LHCN-M2 (cell line): ENCODE results near the gene RAMP3. TPM values are rescaled to one million over a fixed set of nuclear protein-coding genes. Genes with fewer than 3 reads are reported as not detected.
A peak's percentile ranks its signal among the peaks of the same experiment; 100 is the strongest.
"Not testable (repeated sequence)": the region's sequence is repeated elsewhere in the genome, so short reads cannot be mapped to it uniquely, and the experiment has no call there.

Source experiments
- DNase-seq: peaks from one replicate; pipeline ENCODE4 v3.0.0-alpha.2; 2012; ENCODE audit warnings: low read depth
- total RNA-seq: library from RNA; depleted of rRNA; stranded (reverse); fragments of >200 nt; gene quantifications from 2 replicates; pipeline ENCODE4 v1.2.3, GENCODE V29; 2014

RAMP3 gene
- total RNA-seq, 1 experiment from 2014 or later, result not detected

DNA sequence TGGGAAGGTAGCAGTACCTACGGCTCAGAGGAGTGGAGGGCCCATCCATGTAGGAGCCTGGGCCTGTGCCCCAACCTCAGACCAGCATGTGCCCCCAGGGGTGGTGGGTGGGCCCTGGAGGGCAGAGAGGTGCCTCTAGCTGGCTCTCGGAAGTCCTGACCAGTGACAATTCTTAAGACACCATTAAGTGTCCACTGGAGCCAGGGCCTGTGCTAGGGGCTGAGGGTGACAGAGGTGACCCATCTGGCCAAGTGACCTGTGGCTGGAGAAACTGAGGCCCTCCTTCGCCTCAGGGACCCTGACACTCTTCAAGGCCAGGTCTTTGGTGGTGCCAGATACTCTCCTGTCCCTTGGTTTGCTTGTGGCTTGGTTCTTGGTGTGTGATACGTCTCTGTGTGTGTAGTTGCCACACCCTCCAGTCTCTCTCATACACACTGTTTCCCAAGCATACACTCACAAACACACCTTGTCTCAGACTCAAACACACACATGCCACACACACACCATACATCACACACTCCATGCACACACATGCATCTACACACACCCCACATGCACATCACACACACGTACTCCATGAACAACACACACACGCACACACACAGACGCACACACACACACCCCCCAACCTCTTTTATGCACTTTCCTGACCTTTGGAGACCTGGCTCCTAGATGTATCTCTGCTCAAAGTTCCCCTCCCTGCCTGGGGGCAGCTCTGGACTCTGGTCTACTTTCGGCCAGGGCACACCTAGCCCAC is 897 bp upstream of the RAMP3 start:
- no peak for DNase-seq

DNA sequence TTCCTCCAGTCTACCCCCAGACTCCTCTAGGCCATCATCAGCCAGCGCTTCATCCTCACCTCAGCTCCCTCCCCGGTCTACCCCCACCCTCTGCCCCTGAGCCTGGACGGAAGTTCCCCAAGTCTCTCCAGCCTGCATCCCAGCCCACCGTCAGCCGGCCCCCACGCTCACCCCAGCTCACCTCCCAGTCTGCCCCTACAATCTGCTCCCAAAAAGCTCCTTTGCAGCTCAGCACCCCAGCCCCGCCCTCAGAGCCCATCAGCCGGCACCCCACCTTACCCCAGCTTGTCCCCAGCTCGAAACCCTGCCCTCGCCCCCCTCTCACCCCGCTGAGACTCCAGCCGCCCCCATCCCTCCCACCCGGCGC is 322 bp upstream of the RAMP3 start:
- DNase-seq, result no peak

DNA sequence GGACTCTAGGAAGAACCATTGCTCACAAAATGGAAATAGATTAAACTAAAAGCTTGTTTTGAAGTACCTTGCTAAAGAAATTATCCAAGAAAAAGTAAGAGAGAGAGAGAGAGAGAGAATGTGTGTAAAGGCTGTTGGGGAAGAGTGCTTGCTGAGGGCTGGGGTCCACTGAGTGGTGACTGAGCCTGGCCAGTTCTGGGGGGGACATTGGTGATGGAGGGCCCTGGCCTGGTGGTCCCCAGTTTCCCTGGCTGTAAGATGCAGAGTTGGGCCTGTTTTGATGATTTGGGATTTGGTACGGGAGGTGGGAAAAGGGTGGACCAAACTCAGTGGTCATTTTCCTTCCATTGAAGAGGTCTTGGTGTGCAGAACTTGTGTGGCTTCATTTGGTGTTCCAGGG is 880 bp downstream of the RAMP3 start:
- no peak for DNase-seq

GRCh38 chr7:45159296-45159695 is 1.7 kb downstream of the RAMP3 start:
- DNase-seq, result no peak

DNA sequence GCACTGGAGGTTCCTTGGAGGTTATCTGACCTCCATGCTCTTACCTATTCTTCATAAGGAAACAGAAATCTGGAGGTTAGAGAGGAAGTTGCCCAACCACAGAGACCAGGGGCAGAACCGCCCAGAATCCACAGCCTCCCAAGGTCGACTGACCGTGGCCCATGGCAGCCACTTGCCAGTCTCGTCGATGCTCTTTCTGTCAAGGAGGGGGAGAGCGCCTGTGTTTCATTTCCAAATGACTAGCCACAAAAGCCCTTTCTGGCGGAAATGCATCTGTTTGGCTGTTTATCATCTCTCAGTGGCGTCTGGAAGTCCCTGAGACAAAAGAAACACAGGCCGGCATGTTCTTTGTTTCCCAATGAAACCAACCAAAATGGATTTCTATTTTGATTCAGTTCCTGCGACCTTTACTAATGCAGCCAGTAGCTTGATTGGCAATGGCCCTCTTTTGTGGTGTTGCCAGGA is 2.9 kb downstream of the RAMP3 start:
- peak; percentile 48 for DNase-seq

DNA sequence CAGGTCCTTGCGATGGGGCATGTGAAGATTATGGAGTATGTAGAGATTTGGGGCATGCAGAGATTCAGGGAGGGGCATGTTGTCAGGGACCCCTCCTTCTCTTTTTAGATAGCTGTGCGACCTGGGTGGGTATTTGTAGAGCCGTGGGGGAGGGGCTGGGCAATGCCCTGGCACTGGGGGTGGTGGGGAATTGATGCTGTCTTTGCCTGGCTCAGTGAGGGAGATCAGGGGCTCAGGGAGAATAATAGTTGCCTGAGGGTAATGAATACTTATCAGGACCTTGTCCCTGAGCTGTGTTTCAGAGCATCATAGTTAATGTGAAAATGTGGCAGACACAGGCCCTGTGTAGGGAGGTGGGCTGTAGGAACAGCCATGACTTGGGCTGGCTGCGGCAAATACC is 3.5 kb downstream of the RAMP3 start:
- DNase-seq, result no peak

GRCh38 chr7:45161842-45162241 is 4.3 kb downstream of the RAMP3 start:
- no peak for DNase-seq

DNA sequence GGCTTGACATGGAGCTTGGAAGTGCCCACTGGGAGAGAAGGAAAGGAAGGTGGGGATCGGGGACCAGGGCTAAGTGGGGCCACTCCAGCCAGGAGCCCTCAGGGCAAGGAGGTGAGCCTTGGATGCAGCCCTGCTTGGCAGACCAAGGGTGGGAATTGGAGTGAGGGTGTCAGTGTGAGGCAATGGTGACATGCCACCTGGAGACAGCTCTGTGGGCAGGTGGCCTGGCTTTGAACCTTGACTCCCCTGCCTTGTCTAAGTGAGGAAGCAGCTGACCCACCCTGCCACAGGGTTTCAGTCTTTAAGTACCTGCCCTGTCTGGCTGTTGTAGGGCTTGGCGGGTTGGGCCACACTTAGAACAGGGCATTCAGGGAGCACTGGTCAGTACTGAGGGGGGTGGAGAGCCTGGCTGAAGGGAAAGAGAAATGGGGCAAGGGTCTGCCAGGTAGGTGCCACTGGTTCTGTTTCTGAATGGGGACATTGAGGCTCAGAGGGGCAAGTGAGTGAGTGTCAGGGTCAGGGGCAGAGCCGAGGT is 4.8 kb downstream of the RAMP3 start:
- no peak for DNase-seq

DNA sequence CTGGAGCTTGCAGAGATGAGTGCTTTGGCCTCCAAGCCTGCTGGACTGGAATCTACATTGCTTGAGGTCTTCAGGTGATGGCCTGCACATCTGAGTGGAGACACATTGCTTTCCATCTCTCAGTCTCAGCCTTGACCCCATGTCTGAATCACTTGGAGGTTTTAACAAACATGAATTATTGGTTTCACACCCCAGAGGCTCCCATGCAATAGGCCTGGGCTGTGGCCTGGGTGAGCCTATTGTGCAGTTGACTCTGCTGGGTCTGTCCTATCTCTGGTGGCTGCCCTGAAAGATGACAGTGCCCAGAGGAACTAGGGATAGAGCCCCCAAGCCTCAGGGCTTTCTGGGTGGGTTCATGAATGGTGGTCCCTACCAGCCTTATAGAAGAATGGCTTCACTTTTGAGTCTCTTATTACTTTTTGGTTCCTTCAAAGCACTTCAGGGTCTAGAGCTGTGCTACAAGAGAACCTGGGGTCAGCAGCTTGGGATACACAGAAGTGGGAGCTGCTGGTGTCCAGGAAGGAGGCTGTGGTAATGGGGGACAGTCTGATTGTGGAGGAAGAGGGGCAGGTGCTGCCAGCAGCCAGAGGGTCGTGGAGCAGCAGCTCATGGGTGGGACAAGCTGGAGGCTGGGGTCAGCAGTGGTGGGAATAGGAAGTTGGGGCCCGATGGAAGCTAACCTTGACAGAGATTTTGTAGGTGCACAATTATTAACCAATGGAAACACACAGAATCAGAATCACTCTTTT is 5.5 kb downstream of the RAMP3 start:
- DNase-seq, result no peak

DNA sequence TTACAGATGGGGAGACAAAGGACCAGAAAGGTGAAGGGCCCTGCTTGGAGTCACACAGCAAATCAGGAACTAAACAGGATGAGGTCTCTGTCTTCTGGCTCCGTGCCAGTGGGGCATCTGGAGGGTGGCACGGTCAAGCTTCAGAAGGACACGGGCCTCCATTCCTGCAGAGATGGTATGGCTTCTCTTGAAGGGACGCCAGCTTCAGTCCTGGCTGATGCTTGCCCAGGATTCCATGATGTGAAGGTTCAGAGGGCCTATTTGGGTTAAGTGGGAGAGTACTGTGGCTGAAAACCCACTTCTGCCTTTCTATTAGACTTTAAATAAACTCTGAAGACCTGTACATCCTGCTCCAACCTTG is 6.1 kb downstream of the RAMP3 start:
- no peak for DNase-seq

- DNase-seq, result not testable (repeated sequence)
Measured at GRCh38 chr7:45164271-45164670, 6.7 kb downstream of the RAMP3 start.

DNA sequence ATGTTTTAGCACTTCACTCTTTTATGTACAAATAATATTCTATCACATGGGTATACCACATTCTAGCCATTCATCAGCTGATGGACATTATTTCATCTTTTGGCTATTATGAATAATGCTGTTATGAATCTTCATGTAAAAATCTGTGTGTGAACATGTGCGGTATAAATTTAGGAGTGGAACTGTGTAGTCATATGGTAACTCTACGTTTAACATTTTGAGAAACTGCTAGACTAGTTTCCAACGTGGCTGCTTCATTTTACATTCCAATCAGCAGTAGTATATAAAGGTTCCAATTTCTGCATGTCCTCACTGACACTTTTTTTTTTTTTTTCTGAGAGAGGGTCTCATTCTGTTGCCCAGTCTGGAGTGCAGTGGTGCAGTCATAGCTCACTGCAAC is 8.3 kb downstream of the RAMP3 start:
- no peak for DNase-seq

DNA sequence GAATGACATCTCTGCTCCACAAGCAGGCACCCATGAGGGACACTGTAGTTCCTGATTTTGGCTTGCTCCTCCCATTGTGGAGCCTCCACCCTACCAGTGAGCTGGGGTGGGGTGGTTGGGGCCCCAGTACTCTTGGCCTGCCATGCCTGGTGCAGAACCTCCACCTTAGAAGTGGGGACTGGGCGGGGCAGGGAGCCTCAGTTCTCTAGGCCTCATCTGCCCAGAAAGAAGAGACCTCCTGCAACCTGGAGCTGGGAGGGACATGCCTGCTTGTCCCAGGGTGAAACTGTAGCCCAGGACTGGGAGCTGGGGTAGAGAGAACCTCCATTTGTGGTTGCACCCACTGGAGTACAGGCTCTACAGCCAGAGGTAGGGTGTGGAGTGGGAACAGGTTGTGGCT is 14.4 kb downstream of the RAMP3 start:
- no peak for DNase-seq

GRCh38 chr7:45173596-45174327 is 16.2 kb downstream of the RAMP3 start:
- DNase-seq, result no peak

DNA sequence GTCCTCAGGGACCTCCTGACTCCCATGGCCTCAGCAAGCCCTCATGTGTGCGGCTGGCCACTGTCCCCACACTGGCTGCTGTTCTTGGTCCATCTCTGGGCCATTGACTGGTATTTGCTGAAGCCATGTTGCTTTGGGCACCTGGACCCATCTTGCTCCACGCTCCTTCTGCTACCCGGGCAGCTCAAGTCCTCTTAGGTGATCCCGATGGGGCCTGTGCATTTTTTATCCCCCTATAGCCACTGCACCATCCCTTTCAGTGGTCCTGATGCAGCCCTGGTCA is 16.7 kb downstream of the RAMP3 start:
- DNase-seq, result no peak

DNA sequence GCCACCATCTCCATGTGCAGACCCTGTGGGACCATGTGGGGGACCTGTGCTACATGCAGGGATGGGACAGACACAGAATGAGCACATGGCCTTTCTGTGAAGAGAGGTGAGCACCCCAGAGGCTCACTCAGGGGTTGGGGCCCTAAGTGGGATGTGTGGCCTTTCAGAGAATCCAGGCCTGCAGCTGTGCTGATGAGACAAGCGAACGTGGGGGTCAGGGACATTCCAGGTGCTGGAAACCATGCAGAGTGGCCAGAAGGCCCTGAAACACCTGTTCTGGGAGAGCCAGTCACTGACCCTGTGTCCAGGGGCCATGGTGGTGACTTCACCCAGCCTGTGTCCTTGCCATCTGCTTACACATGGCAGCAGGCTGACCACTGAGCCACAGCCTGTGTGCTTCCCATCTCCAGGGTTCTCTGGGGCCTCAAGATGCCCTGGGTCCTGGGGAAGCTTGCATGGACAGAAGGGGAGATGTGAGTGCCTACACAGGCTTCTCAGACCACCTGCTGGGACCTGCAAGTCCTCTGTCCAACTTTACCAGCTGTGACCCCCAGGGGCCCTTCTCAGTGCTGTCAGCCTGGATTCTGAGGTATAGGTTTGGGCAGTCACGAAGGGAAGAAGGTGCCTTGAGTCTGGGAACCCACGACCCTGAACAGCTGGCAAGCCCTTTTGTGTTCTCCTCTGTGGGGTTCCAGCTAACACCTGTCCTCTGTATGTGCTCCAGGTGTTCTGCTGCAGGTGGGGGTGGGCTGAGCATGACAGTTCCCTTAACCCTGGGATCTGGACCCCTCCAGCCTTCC is 17.6 kb downstream of the RAMP3 start:
- DNase-seq, result no peak

DNA sequence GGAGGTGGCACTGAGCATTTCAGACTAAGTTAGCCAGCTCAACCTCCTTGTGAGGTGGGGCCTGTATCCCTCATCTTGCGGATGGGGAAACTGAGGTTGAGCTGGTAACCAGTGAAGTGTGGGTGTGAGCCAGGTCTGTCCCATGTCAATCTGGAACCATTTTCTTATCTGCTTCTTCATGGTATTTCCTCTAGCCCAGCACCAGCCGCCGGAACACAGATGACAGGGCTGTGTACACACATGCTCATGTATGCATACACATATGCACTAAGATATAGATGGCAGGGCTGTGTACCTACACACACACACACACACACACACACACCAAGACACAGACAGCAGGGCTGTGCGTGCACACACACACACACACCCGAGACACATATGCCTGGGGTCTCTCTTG is 18.5 kb downstream of the RAMP3 start:
- no peak for DNase-seq

DNA sequence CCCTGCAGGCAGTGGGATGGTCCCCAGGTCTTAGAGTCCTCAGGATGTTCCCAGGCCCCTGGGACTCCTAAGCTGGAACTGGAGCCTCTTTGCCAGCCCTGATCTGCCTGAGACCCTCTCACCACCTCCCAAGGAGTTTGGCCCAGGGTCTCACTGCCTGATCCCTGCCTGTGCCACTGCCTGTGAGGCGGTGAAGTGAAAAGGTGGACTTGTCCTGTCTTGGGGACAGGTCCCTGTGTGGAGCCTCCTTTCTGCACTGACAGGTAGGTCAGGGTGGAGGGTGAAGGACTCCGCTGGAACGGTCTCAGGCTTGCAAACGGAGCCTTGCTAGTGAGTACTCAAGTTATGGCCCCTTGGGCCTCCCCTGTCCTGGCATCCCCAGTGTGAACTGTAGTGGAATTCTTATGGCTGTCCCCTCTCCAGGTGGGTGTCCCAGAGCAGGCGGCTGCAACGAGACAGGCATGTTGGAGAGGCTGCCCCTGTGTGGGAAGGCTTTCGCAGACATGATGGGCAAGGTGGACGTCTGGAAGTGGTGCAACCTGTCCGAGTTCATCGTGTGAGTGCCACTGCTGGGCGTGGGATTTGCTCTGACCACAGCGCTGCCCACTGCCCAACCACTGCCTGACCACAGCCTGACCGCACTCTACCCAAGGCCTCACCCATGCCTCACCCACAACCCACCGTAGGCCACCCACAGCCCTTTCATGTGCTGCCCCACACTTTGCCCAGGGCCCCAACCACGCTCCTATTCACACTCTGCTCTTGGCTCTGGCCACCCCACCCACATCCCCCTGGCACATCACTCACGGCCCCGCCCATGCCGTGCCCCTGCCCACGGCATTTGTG is 19.5 kb downstream of the RAMP3 start:
- no peak for DNase-seq

DNA sequence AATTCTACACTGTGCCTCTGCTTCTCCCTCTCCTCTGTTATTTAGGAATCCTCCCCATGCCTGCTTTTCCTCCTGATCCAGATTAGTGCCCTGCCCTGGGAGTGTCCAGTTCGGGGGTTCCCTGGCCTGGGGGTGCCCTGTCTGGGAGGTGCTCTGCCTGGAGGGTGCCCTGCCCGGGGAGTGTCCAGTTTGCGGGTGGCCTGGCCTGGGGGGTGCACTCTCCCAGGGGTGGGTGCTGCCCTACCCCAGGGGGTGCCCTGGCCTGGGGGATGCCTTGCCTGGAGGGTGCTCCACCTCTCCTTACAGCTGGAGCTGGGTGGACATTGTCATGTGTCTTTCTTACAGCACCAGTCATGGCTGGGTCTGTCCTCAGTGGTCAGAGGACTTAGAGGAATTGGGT is 20.2 kb downstream of the RAMP3 start:
- no peak for DNase-seq
